GM18517 (cell line): ENCODE measurements around the gene KRTAP10-2.
"Not testable (repeated sequence)": the region's sequence is repeated elsewhere in the genome, so short reads cannot be mapped to it uniquely, and the experiment has no call there.

Source experiments
- ATAC-seq: cut with Tn5 transposase; IDR thresholded peaks from one replicate; pipeline ENCODE4 v1.9.1; 2021; ENCODE audit warnings: mild to moderate bottlenecking, moderate library complexity; ENCODE audit not compliant: unreplicated experiment

The KRTAP10-2 gene

GRCh38 chr21:44568261-44568660 is 17.0 kb upstream of the KRTAP10-2 start:
- ATAC-seq, result no peak

DNA sequence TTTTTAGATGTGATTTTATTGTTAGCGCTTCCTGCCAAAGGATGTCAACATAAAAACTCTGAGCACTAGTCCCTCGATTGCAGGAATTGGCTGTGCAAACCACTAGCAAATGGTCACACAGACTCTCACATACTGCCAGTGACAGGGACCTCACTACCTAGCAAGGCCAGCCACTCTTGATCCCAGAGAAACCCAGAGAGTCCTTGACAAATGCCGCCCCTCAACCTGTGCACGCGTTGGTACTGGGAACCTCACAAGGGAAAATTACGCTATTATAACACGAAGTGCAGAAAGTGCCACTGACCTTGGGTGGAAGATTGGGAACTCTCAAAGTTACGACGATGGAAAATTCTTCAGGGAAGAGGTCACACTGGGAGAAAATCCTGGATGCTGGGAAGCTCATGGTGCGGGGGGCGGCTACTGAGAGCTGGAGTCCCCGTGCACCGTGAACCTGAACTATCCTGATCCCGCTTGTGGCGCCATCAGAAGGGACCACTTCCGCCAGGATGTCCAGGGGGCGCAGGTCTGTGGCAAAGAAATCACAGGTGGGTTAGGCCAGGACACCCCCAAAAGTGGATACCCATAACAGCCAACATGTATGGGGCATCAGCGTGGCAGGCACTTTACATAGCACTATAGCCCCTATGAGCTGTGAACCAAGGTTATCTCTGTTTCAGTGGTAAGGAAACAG is 16.3 kb upstream of the KRTAP10-2 start:
- no peak for ATAC-seq

GRCh38 chr21:44566403-44566802 is 15.1 kb upstream of the KRTAP10-2 start:
- no peak for ATAC-seq

DNA sequence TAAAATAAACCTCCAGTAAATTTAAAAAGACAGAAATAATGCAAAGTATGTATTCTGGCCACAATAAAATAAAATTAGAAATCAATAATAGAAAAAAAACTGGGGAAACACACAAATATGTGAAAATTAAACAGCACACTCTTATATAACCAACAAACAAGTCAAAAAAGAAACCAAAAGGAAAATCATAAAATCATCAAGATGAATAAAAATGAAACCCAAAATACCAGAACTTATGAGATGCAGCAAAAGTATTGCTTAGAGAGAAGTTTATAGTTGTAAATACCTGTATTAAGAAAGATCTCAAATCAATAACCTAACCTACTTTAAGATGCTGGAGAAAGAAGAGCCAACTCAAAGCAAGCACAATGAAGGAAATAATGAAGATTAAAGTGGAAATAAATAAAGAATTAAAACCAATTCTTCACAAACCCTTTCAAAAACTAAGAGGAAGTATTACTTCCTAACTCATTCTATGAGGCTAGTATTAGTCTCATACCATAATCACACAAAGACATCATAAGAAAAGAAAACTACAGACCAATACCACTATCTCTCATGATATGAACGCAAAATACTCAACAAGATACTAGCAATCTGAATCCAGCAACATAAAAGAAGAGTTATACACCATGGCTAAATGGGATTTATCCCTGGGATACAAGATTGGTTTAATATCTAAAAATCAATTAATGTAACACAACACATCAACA is 13.7 kb upstream of the KRTAP10-2 start:
- ATAC-seq, result no peak

DNA sequence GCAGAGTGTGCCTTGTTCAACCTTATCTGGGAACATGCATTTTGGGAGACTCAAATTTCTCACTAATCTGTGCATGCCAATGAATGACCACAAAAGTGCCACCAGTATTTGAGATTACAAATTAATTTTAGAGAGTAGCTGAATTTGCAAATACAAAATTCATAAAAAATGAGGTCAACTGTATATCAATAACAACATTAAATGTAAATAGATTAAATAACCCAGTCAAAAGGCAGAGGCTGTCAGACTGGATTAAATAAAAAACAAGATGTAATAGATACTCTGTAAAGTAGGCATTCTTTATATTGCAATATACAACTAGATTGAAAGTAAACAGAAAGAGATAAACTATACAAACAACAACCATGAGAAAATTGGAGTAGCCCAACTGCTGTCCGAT is 12.8 kb upstream of the KRTAP10-2 start:
- ATAC-seq, result no peak

GRCh38 chr21:44558695-44559094 is 7.4 kb upstream of the KRTAP10-2 start, which contains the start of gene KRTAP10-3:
TSS of gene KRTAP10-3 (minus strand) at chr21:44558795. CDS start at chr21:44558715, 80 bp downstream.
- ATAC-seq, result no peak

GRCh38 chr21:44558329-44558675 is 7.0 kb upstream of the KRTAP10-2 start:
- not testable (repeated sequence) for ATAC-seq

GRCh38 chr21:44557491-44558328 is 6.4 kb upstream of the KRTAP10-2 start:
- ATAC-seq, result no peak

DNA sequence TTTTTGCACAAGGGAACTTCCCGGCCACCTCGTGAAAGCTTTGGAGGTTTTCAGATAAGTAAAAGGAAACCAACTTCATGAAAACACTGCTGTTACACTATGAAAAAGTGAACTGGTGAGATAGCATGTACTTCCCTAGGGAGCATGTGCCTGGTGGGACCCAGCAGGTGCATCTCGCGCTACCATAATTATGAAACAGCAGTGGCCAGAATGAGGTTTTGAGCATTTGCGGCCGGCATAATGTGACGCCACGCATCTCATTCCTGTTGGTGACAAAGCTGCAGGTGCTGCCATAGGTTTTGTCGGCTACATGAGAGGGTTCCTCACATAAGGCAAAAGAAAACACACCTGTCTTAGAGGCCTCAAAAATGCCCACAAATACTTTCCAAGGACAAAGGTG is 5.6 kb upstream of the KRTAP10-2 start:
- no peak for ATAC-seq

DNA sequence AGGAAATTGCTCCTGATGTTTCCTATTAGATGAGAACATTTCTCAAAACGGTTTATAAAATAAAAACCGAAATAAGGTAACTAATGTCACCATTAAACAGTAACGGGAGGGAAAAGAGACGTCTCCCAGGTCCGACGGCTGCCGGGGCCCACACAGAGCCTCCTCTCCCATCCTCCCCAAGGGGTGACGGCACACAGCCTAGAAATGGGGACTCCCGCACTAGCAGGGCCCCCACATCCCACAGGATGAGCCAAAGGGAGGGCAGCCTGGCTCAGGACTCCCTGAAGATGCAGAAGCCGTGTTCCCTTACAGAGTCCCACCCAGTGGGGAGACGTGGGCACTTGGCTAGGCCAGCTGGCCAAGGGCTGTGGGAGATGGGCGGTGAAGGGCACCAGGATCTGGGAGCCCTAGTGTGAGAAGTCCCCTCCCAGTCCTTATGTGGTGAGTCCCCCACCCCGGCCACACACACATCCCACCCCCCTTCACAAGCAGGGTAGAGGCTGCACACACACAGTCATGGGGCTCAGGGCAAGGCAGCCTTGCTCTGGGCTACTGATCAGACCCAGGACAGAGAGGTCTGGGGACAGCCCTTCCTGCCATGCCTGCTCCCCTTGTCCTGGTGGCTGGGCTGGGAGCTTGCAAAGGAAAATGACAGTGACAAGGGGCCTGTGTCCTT is 4.0 kb upstream of the KRTAP10-2 start:
- ATAC-seq, result no peak

DNA sequence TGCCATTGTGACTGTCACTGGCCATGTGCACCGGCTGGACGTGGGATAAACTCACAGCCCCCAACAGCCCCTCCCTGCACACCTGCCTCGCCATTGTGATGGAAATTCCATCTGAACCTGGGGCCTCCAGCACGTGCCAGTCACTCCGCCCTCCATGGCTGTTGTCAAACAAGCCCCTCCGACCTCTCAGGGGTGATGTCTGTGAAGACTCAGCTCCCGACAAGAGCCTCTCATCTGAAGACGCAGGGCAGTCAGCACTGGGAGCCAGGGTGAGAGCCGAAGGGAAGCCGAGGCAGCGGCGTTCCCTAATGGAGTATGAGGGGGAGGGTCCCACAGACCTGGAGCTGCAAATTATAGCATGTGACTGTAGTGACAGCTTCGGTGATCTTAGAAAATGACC is 1.4 kb upstream of the KRTAP10-2 start:
- ATAC-seq, result no peak

GRCh38 chr21:44552136-44552535 is 831 bp upstream of the KRTAP10-2 start:
- no peak for ATAC-seq

DNA sequence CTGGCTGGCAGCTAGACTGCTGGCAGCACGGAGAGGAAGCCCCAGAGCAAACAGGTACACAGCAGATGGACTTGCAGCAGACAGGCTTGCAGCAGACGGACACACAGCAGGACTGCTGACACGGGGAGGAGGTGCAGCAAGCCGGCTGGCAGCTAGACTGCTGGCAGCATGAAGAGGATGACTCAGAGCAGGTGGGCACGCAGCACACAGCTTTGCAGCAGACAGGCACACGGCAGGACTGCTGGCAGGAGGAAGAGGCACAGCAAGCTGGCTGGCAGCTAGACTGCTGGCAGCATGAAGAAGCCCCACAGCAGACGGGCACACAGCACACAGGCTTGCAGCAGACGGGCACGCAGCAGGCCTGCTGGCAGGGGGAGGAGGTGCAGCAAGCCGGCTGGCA is 498 bp downstream of the KRTAP10-2 start:
- no peak for ATAC-seq

DNA sequence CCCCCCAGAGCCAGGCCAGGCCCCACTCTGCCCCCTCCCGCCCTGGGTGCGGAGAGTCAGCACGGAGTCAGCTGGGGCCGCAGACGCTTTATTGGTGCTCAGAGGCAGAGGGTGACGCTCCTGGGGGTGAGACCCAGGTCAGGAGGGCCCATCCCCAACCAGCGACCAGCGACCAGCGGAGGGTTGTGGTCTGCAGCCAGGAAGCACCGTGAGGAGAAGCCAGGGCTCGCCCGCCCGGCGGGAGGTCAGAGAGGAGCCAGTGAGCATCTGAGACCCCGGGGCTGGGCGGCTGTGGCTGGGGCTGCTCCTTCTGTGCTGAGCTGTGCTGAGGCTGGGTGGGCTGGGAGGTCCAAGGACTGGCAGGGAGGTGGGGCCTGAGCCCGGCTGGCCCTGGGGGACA is 1.0 kb downstream of the KRTAP10-2 start:
- not testable (repeated sequence) for ATAC-seq

- no peak for ATAC-seq
Measured at GRCh38 chr21:44549525-44550211, 1.6 kb downstream of the KRTAP10-2 start.

GRCh38 chr21:44548922-44549321 is 2.4 kb downstream of the KRTAP10-2 start:
- no peak for ATAC-seq

DNA sequence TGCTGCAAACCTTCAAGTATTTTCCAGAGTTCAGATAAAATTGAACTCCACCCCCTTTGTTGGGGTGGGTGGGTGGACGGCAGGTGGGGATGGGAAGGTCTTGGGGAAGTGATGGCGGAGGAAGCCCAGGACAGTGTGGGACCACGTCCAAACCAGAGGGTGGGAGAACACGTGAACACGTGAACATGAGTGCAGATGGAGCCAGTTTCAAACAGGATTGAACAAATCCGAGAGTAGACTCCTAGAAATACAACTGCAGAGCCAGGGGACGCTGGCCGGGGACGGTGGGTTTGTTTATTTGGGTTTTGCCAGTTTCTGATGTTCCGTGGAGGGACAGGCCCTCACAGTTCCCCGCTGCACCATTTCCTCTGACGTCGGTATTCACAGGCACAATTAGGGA is 2.9 kb downstream of the KRTAP10-2 start:
- ATAC-seq, result no peak

DNA sequence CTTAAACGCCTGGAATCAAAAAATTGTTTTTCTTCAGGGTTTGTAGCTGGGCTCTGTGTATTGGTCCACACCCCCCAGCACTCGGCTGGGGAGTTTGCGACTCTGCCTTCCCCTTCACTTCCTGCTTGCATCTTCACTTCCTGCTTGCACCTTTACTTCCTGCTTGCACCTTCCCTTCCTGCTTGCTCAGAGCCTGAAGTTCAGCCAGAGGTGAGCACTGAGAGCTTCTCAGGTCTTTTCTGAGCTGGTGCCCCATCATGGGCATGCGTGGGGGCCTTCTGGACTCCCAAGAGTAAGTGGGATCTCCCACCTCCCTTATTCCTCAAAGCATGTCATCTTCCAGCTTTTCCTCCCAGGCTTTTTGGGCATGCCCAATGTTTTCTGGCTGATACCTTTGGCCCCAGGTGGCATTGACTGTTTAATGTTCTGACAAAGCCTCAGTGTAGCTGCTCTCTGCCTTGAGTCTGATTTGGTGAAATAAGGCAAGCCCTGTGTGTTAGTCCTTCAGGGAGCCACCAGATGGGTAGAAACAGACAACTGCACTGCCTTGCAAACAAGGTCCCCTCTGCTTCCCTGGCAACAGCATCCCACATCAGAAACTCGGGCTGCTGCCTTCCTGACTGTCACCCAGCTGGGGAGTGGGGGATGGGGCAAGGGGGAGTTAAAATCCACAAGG is 3.5 kb downstream of the KRTAP10-2 start:
- ATAC-seq, result no peak

DNA sequence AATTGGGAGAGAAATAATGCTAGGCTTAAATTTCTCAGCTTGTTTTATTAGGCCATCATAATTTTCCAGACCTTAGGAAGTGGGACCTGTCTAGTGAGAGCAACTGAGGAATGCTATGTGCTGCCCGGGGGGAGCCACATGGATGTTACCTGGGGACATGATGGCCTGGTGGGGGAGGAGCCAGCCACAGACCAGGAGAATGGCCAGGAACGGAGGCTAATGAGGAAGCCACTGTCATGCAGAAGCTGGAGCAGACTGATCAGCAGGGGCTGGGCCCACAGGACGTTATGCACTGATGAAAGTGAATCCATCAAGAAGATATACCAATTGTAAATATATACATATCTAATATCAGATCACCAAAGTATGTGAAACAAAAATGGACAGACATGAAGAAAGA is 6.7 kb downstream of the KRTAP10-2 start:
- ATAC-seq, result no peak

DNA sequence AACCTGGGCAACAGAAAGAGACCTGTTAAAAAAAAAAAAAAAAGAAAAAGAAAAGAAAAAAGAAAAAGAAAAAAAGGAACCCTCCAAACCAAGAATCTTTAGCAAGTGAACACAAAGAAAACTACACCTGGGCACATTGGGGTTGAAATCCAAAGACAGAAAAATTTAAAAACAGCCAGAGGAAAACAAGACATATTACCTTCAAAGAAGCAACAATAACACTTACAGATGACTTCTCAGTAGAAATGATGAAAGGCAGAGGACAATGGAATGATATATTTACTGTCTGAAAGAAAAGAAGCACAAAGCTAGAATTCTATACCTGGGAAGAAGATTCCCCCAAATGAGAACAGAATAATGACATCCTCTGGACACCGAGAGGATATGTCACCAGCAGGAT is 8.6 kb downstream of the KRTAP10-2 start:
- no peak for ATAC-seq
